ENCODE measurements around the gene SH3TC1.

Gene SH3TC1

DNA sequence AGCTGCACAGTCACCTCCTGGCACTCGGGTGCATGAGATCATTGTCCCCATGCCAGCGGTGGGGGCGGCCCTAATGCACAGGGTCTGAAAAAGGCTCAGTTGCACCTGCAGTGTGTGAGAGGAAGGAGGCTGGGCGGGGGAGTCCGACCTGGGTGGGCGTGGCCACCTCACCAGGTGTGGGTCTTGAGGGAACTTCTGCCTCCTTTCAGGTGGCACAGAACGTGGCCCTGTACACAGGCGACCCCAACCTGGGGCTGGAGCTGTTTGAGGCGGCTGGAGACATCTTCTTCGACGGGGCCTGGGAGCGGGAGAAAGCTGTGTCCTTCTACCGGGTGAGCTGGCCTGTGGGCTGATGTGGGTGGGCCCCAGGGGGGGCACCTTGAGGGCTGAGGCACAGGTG is 36.1 kb downstream of the SH3TC1 start:
- H3K4me3 ChIP-seq (ENCODE audit: low read depth, low read length): no peak overlapping the region
- H3K4me1 ChIP-seq (ENCODE audit: control insufficient read depth, insufficient read depth, low read length): peaks cover 7% of the 10 kb centered on the region
- H3K9ac ChIP-seq (ENCODE audit: low read length): no peak overlapping the region
- no peaks in the 10 kb centered on the region for H3K36me3 ChIP-seq (ENCODE audit: control insufficient read depth, insufficient read depth, low read length)
- no peaks in the 10 kb centered on the region for H3K27me3 ChIP-seq (ENCODE audit: control insufficient read depth, insufficient read depth, low read length)
- H3K9me3 ChIP-seq (ENCODE audit: control insufficient read depth, insufficient read depth, low read depth, low read length): no peaks in the 10 kb centered on the region
- H3K27ac ChIP-seq (ENCODE audit: low read depth, low read length): no peak overlapping the region

DNA sequence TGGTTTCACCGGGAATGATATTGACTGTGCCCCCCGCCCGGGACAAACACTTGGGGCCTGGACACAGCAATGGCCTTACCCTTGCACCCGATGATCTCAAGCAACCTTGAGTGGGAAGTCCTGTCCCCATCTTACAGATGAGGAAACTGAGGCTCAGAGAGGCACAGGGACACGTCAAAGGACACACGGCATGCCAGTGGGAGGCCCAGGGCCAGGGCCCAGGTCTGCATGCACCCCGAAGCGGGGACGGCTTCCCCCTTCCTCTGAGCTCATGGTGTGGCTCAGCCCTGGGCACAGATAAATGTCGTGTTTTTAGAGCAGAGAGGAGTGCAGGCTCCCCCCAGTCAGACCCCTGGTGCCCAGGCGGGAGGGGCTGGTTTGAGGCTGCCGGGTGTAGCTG is 36.6 kb downstream of the SH3TC1 start:
- Histone ChIP-seq H3K27me3 (ENCODE audit: control insufficient read depth, insufficient read depth, low read length) (no peaks in the 10 kb centered on the region), H3K9me3 (ENCODE audit: control insufficient read depth, insufficient read depth, low read depth, low read length) (no peaks in the 10 kb centered on the region), H3K36me3 (ENCODE audit: control insufficient read depth, insufficient read depth, low read length) (no peaks in the 10 kb centered on the region), H3K4me1 (ENCODE audit: control insufficient read depth, insufficient read depth, low read length) (peaks cover 7% of the 10 kb centered on the region), H3K4me3 (ENCODE audit: low read depth, low read length) (no peak overlapping the region), H3K27ac (ENCODE audit: low read depth, low read length) (no peak overlapping the region), H3K9ac (ENCODE audit: low read length) (no peak overlapping the region)

DNA sequence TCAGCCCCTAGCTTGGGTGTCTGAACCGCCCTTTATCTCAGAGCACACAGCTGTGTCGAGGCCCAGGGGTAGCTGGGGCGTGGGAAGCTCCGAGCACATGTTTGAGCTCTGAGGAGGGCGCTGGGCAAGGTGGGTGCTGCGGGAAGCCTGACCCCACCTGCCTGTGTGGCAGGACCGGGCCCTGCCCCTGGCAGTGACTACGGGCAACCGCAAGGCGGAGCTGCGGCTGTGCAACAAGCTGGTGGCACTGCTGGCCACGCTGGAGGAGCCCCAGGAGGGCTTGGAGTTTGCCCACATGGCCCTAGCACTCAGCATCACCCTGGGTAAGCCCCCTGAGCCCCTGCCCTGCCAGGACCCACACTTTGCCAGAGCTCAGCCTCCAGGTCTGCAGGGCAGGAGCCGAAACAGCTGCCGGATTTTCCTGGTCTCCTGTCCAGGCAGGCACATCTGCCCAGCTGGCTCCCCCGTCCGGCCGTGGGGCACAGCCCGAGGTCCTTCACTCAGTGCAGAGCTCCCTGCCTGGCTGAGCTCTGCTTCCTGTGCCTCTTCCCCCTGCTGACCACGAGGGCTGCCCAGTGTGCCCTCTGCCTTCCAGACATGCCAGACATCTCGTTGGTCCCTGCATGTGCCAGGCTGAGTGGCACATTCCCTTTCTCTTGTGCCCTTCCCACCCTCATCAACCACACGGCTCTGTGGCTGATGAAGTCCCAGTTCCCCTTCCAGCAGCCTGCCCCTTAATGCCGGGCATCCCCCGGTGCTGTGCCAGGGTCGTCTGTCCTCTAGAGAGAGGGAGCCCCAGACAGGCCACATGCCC is 37.2 kb downstream of the SH3TC1 start:
- Histone ChIP-seq H3K9ac (ENCODE audit: low read length) (no peak overlapping the region), H3K4me3 (ENCODE audit: low read depth, low read length) (no peak overlapping the region), H3K27ac (ENCODE audit: low read depth, low read length) (no peak overlapping the region), H3K4me1 (ENCODE audit: control insufficient read depth, insufficient read depth, low read length) (peaks cover 7% of the 10 kb centered on the region), H3K36me3 (ENCODE audit: control insufficient read depth, insufficient read depth, low read length) (no peaks in the 10 kb centered on the region), H3K9me3 (ENCODE audit: control insufficient read depth, insufficient read depth, low read depth, low read length) (no peaks in the 10 kb centered on the region), H3K27me3 (ENCODE audit: control insufficient read depth, insufficient read depth, low read length) (no peaks in the 10 kb centered on the region)

DNA sequence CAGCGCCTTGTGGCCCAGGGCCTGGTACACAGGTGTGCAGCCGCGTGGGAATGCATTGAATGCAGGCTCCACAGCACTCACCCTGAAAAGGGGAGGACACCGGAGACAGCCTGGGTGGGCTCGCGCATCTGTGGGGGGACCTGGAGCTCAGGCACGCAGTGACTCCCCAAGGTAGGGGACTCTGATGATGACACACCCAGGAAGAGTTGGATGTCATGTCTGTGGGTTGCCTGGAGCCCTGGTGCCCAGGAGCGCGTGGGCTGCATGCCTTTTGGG is 37.8 kb downstream of the SH3TC1 start:
- no peaks in the 10 kb centered on the region for H3K9me3 ChIP-seq (ENCODE audit: control insufficient read depth, insufficient read depth, low read depth, low read length)
- peaks cover 7% of the 10 kb centered on the region for H3K4me1 ChIP-seq (ENCODE audit: control insufficient read depth, insufficient read depth, low read length)
- H3K9ac ChIP-seq (ENCODE audit: low read length): no peak overlapping the region
- H3K27me3 ChIP-seq (ENCODE audit: control insufficient read depth, insufficient read depth, low read length): no peaks in the 10 kb centered on the region
- no peak overlapping the region for H3K4me3 ChIP-seq (ENCODE audit: low read depth, low read length)
- H3K27ac ChIP-seq (ENCODE audit: low read depth, low read length): no peak overlapping the region
- H3K36me3 ChIP-seq (ENCODE audit: control insufficient read depth, insufficient read depth, low read length): no peaks in the 10 kb centered on the region

DNA sequence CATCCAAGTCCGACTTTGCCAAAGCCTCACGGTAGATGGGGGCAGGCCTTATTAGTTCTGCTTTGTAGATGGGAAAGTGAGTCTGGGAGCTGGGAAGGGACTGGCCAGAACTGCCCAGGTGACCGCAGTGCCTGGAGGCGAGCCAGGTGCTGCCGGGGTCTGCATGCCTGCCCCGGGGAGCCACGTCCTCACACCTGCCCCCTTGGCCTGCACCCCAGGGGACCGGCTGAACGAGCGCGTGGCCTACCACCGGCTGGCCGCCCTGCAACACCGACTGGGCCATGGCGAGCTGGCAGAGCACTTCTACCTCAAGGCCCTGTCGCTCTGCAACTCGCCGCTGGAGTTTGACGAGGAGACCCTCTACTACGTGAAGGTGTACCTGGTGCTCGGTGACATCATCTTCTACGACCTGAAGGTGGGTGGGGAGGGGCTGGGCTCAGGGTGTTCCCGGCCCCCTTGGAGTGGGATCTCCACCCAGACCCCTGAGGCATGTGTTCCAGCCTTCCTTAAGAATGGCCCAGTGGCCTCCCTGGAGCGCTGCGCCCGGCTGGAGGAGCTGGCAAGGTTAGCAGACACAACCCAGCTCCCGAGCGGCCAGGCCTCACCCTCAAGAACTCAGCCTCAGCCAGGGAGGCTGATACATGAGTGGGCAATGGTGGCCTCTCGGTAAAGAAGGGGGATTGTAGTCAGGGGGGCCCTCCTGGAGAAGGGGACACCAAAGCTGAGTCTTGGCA is 38.3 kb downstream of the SH3TC1 start:
- Histone ChIP-seq H3K36me3 (ENCODE audit: control insufficient read depth, insufficient read depth, low read length) (no peaks in the 10 kb centered on the region), H3K9ac (ENCODE audit: low read length) (no peak overlapping the region), H3K4me3 (ENCODE audit: low read depth, low read length) (no peak overlapping the region), H3K9me3 (ENCODE audit: control insufficient read depth, insufficient read depth, low read depth, low read length) (no peaks in the 10 kb centered on the region), H3K27ac (ENCODE audit: low read depth, low read length) (no peak overlapping the region), H3K4me1 (ENCODE audit: control insufficient read depth, insufficient read depth, low read length) (peaks cover 9% of the 10 kb centered on the region), H3K27me3 (ENCODE audit: control insufficient read depth, insufficient read depth, low read length) (no peaks in the 10 kb centered on the region)

DNA sequence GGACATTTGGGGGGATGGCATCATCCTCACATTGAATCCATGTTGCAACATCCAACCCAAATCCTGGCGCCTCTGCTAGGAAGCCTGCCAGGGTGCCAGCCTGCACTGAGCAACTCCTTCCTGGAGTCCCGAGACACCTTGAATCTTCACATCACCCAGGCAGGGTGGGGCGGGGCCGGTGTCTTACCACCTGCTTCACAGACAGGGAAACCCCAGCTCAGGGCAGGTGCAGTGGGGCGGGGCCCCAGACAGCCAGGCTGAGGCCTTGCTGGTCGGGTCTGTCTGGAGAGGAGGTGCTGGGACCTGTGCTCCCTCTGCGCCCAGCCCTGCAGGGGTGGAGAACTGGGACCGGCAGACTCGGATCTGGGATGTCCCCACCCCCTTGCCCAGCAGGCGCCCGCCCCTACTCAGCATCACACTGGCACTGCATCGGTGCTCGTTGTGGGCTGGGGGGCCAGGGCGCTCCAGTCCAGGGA is 39.0 kb downstream of the SH3TC1 start:
- no peaks in the 10 kb centered on the region for H3K9me3 ChIP-seq (ENCODE audit: control insufficient read depth, insufficient read depth, low read depth, low read length)
- no peak overlapping the region for H3K27ac ChIP-seq (ENCODE audit: low read depth, low read length)
- no peak overlapping the region for H3K4me3 ChIP-seq (ENCODE audit: low read depth, low read length)
- no peaks in the 10 kb centered on the region for H3K27me3 ChIP-seq (ENCODE audit: control insufficient read depth, insufficient read depth, low read length)
- no peaks in the 10 kb centered on the region for H3K36me3 ChIP-seq (ENCODE audit: control insufficient read depth, insufficient read depth, low read length)
- H3K9ac ChIP-seq (ENCODE audit: low read length): no peak overlapping the region
- H3K4me1 ChIP-seq (ENCODE audit: control insufficient read depth, insufficient read depth, low read length): peaks cover 15% of the 10 kb centered on the region

DNA sequence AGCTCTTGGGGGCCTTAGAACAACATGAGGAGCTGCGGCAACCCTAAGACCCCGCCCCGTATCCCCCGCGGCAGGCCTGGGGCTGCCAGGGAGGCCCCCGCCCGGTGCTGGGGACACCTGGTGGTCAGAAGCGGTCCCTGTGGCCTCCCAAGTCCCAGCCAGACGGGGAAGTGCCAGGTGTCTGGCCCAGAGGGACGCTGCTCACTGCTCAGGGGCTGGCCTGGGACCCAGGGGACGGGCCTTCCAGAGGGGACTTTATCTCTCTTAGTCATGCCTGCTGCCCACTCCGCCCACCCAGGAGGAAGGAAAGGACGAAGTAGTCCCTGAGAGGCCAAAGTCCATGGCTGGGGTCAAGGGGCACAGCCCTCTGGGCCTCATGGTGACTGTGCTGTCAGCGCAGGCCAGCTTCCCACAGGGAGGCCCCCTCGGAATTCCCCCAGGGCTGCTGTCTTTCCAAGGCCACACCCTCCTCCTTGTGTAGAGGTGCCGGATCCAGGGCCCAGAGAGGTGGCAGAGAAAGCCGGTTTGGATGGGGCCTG is 39.5 kb downstream of the SH3TC1 start:
- Histone ChIP-seq H3K4me1 (ENCODE audit: control insufficient read depth, insufficient read depth, low read length) (peaks cover 15% of the 10 kb centered on the region), H3K27me3 (ENCODE audit: control insufficient read depth, insufficient read depth, low read length) (no peaks in the 10 kb centered on the region), H3K9me3 (ENCODE audit: control insufficient read depth, insufficient read depth, low read depth, low read length) (no peaks in the 10 kb centered on the region), H3K9ac (ENCODE audit: low read length) (no peak overlapping the region), H3K36me3 (ENCODE audit: control insufficient read depth, insufficient read depth, low read length) (no peaks in the 10 kb centered on the region), H3K4me3 (ENCODE audit: low read depth, low read length) (no peak overlapping the region), H3K27ac (ENCODE audit: low read depth, low read length) (no peak overlapping the region)

DNA sequence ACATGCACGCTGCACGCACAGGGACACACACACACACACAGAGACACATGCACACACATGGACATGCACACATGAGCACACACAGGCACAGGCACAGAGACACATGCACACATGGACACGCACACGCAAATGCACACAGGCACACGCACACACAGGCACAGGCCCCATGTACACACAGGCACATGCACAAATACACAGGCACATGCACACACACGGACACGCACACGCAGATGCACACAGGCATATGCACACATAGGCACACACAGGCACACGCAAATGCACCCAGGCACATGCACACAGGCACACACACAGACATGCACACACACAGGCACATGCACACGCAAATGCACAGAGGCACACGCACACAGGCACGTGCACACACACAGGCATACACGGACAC is 40.1 kb downstream of the SH3TC1 start:
- Histone ChIP-seq H3K27ac (ENCODE audit: low read depth, low read length) (no peak overlapping the region), H3K27me3 (ENCODE audit: control insufficient read depth, insufficient read depth, low read length) (no peaks in the 10 kb centered on the region), H3K9ac (ENCODE audit: low read length) (no peak overlapping the region), H3K9me3 (ENCODE audit: control insufficient read depth, insufficient read depth, low read depth, low read length) (no peaks in the 10 kb centered on the region), H3K36me3 (ENCODE audit: control insufficient read depth, insufficient read depth, low read length) (no peaks in the 10 kb centered on the region), H3K4me1 (ENCODE audit: control insufficient read depth, insufficient read depth, low read length) (peaks cover 15% of the 10 kb centered on the region), H3K4me3 (ENCODE audit: low read depth, low read length) (no peak overlapping the region)

DNA sequence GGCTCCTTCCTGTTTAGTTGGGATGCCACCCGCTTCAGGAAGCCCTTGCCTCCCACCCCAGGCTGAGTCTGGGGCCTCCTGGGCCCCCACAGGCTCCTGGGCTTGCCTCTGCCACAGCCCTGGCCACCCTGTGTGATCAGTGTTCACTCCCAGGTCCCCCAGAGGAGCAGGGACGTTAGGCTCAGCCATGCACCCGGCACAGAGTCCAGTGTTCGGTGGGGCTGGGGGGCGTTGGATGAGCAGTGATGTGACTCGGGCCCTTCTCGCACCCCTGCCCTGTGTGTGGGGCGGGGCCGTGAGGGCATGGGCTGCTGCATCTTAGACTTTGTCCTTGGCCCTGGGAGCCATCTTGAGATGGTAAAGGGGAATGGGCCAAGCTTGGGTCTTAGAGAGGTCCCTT is 40.6 kb downstream of the SH3TC1 start:
- H3K4me3 ChIP-seq (ENCODE audit: low read depth, low read length): no peak overlapping the region
- no peaks in the 10 kb centered on the region for H3K27me3 ChIP-seq (ENCODE audit: control insufficient read depth, insufficient read depth, low read length)
- no peaks in the 10 kb centered on the region for H3K36me3 ChIP-seq (ENCODE audit: control insufficient read depth, insufficient read depth, low read length)
- H3K9ac ChIP-seq (ENCODE audit: low read length): no peak overlapping the region
- no peak overlapping the region for H3K27ac ChIP-seq (ENCODE audit: low read depth, low read length)
- no peaks in the 10 kb centered on the region for H3K9me3 ChIP-seq (ENCODE audit: control insufficient read depth, insufficient read depth, low read depth, low read length)
- H3K4me1 ChIP-seq (ENCODE audit: control insufficient read depth, insufficient read depth, low read length): peaks cover 15% of the 10 kb centered on the region

DNA sequence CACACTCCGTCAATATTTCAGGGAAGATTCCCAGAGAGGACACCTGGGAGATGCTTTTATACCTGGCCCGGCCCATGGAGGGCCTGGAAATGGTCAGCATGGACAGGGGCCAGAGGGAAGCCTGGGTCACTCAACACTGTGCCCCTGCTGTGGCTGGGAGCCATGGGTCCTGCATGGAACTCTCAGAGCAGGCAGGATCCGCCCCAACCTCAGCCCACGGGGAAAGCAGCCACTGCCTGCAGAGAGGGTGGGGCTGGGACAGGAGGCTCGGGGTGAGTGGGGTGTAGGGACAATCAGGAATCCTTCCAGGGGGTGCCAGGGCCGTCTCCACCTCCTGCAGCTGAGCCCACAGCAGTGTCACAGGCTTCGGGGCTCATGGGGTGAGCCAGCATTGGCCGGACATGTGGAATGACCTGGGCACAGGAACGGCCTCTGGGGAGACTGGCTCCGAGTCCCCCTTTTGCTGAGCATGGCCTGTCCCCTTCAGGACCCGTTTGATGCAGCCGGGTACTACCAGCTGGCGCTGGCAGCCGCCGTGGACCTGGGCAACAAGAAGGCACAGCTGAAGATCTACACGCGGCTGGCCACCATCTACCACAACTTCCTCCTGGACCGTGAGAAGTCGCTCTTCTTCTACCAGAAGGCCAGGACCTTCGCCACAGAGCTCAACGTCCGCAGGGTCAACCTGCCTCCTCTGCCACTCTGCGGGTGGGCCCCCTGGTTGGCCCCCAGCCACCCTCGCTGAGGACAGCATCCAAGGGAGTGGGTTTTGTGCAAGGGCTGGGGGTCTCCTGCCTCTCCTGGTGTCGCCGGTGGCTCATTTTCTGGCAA is 41.3 kb downstream of the SH3TC1 start:
- Histone ChIP-seq H3K36me3 (ENCODE audit: control insufficient read depth, insufficient read depth, low read length) (no peaks in the 10 kb centered on the region), H3K9ac (ENCODE audit: low read length) (no peak overlapping the region), H3K9me3 (ENCODE audit: control insufficient read depth, insufficient read depth, low read depth, low read length) (no peaks in the 10 kb centered on the region), H3K27me3 (ENCODE audit: control insufficient read depth, insufficient read depth, low read length) (no peaks in the 10 kb centered on the region), H3K4me3 (ENCODE audit: low read depth, low read length) (no peak overlapping the region), H3K4me1 (ENCODE audit: control insufficient read depth, insufficient read depth, low read length) (peaks cover 15% of the 10 kb centered on the region), H3K27ac (ENCODE audit: low read depth, low read length) (no peak overlapping the region)

Measured in HUES6 (cell line).